ENCODE results near the gene MYL12A. TPM values are rescaled to one million over a fixed set of nuclear protein-coding genes. Genes with fewer than 3 reads are reported as not detected.

The MYL12A gene
- total and polyA plus RNA-seq, 2 of the 4 experiments (the other 2 are of a cell fraction), result 549 to 580 TPM

DNA sequence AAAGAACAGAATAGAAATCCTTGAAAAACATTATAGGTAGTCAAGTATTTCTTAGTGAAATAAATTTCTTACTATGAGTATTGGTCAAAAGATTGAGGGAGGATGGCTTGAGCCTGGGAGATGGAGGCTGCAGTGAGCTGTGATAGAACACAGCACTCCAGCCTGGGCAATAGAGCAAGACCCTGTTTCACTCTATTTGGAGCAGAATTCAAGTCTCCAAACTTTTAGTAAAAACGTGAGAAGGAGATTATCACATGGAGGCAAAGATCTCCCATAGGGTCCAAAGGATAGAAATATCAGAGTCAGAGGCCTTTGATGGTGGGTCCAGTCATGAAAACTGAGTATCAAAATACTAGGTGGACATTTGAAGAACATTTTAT, 2.4 kb upstream of the MYL12A start:
- no peak overlapping the region for H3K4me2 ChIP-seq (ENCODE audit: low read depth, low read length)
- no peak overlapping the region for H4K91ac ChIP-seq (ENCODE audit: insufficient read depth, low read depth, low read length)
- no CpG with 5 or more reads among the region's 1 CpG for WGBS, 2 experiments (ENCODE audit: extremely low coverage in 2 of 2, insufficient read length in 1 of 2)
- no peak overlapping the region for H3K23ac ChIP-seq (ENCODE audit: low read depth, low read length)
- no peak overlapping the region for H3K27ac ChIP-seq (ENCODE audit: insufficient read depth, low read length)
- H2BK5ac ChIP-seq (ENCODE audit: low read depth, low read length, poor library complexity, severe bottlenecking), result no peak overlapping the region
- CTCF ChIA-PET, result interaction anchor here (0.6 to 0.9 kb wide), 2 partner anchors 229 to 457 kb away, joined by 3 read pairs; no protein-coding TSS in a partner anchor
- BruUV-seq (replicated peaks), result no TSS peak
- no peak overlapping the region for H3K9ac ChIP-seq (ENCODE audit: low read depth, low read length)
- no peak overlapping the region for H2AFZ ChIP-seq (replicated peaks; ENCODE audit: low read length, poor library complexity)
- no peak overlapping the region for H2BK120ac ChIP-seq (ENCODE audit: low read depth, low read length)
- no peak overlapping the region for H4K5ac ChIP-seq (ENCODE audit: low read depth, low read length)
- no peaks in the 10 kb centered on the region for H3K27me3 ChIP-seq (ENCODE audit: control insufficient read depth, insufficient read depth, low read length)
- no peak overlapping the region for H2BK15ac ChIP-seq (ENCODE audit: low read depth, low read length)
- peaks cover 4% of the 10 kb centered on the region; the same call in 1 of the 2 replicates for H3K9me3 ChIP-seq (ENCODE audit: control insufficient read depth, insufficient read depth, low read length)
- peaks cover under 1% of the 10 kb centered on the region; the same call in 1 of the 2 replicates for H4K20me1 ChIP-seq (ENCODE audit: insufficient read depth, low read length)
- dilution Hi-C loops (cut with HindIII; ENCODE audit: low sequenced_read_pairs, unreplicated experiment) (no loop called here), in situ Hi-C loops (cut with MboI; ENCODE audit: low sequenced_read_pairs) (loop anchor here (5.0 kb wide), 1 partner anchor 308 kb away; no protein-coding TSS in a partner anchor), intact Hi-C loops (cut with micrococcal nuclease) (loop anchor here (5.0 to 10.0 kb wide), 2 partner anchors 258 to 440 kb away; no protein-coding TSS in a partner anchor)
- H3K36me3 ChIP-seq (ENCODE audit: control insufficient read depth, insufficient read depth, low read length), result peaks cover 3% of the 10 kb centered on the region
- peaks cover 3% of the 10 kb centered on the region; the same call in 1 of the 2 replicates for H3K4me1 ChIP-seq (ENCODE audit: control insufficient read depth, insufficient read depth, low read length)
- no peak overlapping the region for H3K18ac ChIP-seq (ENCODE audit: low read depth, low read length)
- no peak overlapping the region for H4K8ac ChIP-seq (ENCODE audit: low read depth in 2 of 2, low read length in 2 of 2)
- TF ChIP-seq POLR2A (IDR thresholded peaks at IDR 0.05; ENCODE audit: low read depth, low read length) (no peak), MAFK (IDR thresholded peaks at IDR 0.05; ENCODE audit: low read depth, low read length) (no peak), NFE2L2 (IDR thresholded peaks at IDR 0.05; ENCODE audit: low read depth, low read length) (no peak), SMC3 (IDR thresholded peaks at IDR 0.05; ENCODE audit: low read depth, low read length) (no peak), FOS (IDR thresholded peaks at IDR 0.05; ENCODE audit: low read depth, low read length) (no peak), CEBPB (IDR thresholded peaks at IDR 0.05; ENCODE audit: low read depth, low read length) (no peak), BHLHE40 (IDR thresholded peaks at IDR 0.05; ENCODE audit: low read depth, low read length) (no peak), RFX5 (IDR thresholded peaks at IDR 0.05; ENCODE audit: low read depth, low read length) (no peak), RAD21 (IDR thresholded peaks at IDR 0.05; ENCODE audit: low read length) (no peak), RCOR1 (IDR thresholded peaks at IDR 0.05; ENCODE audit: insufficient replicate concordance, low read length) (no peak), MXI1 (IDR thresholded peaks at IDR 0.05; ENCODE audit: borderline replicate concordance, low read depth, low read length) (no peak)
- TF ChIP-seq, protein P1, sequence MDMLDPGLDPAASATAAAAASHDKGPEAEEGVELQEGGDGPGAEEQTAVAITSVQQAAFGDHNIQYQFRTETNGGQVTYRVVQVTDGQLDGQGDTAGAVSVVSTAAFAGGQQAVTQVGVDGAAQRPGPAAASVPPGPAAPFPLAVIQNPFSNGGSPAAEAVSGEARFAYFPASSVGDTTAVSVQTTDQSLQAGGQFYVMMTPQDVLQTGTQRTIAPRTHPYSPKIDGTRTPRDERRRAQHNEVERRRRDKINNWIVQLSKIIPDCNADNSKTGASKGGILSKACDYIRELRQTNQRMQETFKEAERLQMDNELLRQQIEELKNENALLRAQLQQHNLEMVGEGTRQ (IDR thresholded peaks at IDR 0.05; ENCODE audit: low read depth, low read length), result no peak
- TF ChIP-seq, protein P2, sequence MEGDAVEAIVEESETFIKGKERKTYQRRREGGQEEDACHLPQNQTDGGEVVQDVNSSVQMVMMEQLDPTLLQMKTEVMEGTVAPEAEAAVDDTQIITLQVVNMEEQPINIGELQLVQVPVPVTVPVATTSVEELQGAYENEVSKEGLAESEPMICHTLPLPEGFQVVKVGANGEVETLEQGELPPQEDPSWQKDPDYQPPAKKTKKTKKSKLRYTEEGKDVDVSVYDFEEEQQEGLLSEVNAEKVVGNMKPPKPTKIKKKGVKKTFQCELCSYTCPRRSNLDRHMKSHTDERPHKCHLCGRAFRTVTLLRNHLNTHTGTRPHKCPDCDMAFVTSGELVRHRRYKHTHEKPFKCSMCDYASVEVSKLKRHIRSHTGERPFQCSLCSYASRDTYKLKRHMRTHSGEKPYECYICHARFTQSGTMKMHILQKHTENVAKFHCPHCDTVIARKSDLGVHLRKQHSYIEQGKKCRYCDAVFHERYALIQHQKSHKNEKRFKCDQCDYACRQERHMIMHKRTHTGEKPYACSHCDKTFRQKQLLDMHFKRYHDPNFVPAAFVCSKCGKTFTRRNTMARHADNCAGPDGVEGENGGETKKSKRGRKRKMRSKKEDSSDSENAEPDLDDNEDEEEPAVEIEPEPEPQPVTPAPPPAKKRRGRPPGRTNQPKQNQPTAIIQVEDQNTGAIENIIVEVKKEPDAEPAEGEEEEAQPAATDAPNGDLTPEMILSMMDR (conservative IDR thresholded peaks at IDR 0.05; ENCODE audit: low read depth, low read length), result no peak
- TF ChIP-seq, protein P3, sequence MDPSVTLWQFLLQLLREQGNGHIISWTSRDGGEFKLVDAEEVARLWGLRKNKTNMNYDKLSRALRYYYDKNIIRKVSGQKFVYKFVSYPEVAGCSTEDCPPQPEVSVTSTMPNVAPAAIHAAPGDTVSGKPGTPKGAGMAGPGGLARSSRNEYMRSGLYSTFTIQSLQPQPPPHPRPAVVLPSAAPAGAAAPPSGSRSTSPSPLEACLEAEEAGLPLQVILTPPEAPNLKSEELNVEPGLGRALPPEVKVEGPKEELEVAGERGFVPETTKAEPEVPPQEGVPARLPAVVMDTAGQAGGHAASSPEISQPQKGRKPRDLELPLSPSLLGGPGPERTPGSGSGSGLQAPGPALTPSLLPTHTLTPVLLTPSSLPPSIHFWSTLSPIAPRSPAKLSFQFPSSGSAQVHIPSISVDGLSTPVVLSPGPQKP (IDR thresholded peaks at IDR 0.05; ENCODE audit: borderline replicate concordance, low read depth, low read length), result no peak
- H3K9me1 ChIP-seq (ENCODE audit: insufficient read depth, low read length), result no peaks in the 10 kb centered on the region
- H3K56ac ChIP-seq (ENCODE audit: extremely low read depth, insufficient read depth, low read length), result no peak overlapping the region
- DNase-seq (no peak), ATAC-seq (ENCODE audit: low read depth) (no peak)
- no peak overlapping the region for H3K4ac ChIP-seq (ENCODE audit: low read depth, low read length)
- peaks cover 7 to 11% of the 10 kb centered on the region in 2 experiments; a peak in 2 of 4 replicates for H3K79me1 ChIP-seq (ENCODE audit: low read depth in 1 of 2, low read length in 2 of 2)
- H3K14ac ChIP-seq (replicated peaks; ENCODE audit: low read depth, low read length), result no peak overlapping the region
- POLR2A ChIA-PET (ENCODE audit: unreplicated experiment), result no interaction called here
- no peak overlapping the region for H2BK20ac ChIP-seq (ENCODE audit: low read depth, low read length)
- no peak overlapping the region for H2AK9ac ChIP-seq (replicated peaks; ENCODE audit: low read depth, low read length, poor library complexity)
- no peak overlapping the region for H3K4me3 ChIP-seq (ENCODE audit: insufficient read depth, low read depth, low read length)
- H2AK5ac ChIP-seq (ENCODE audit: low read depth, low read length), result no peak overlapping the region

Measured in IMR-90 (cell line).